K562 (cell line): ENCODE results near the gene DLK1. TPM values are rescaled to one million over a fixed set of nuclear protein-coding genes. Genes with fewer than 3 reads are reported as not detected.
A peak's percentile ranks its signal among the peaks of the same experiment; 100 is the strongest.

ENCODE experiments used
- ATAC-seq: fragments of 200-7000 bp; cut with Tn5 transposase; 3 replicates; pipeline ENCODE4 v1.9.1; 2020; ENCODE audit warnings: moderate library complexity
- BruUV-seq: library from RNA; stranded (reverse); fragments of 400-500 nt; replicated peaks from 2 replicates; lab custom pipeline; 2021; lab: Mats Ljungman, UMichigan
- CTCF ChIA-PET: fragments of 300-600 bp; formaldehyde crosslinking; extraction: SDS; loops from one replicate; lab custom pipeline; 2021; ENCODE audit warnings: low intra/inter-chr PET ratio; lab: Yijun Ruan, JAX
- POLR2A ChIA-PET: fragments of 300-600, 350-650 bp; sonication (Branson Sonifier 250); formaldehyde crosslinking; extraction: SDS; loops from one replicate; lab custom pipeline; 2021; ENCODE audit warnings: antibody characterized with exemption, inconsistent platforms; lab: Yijun Ruan, JAX
- DNase-seq, 4 experiments: peaks; one replicate each; pipeline versions ENCODE4 v3.0.0 to v3.0.0-alpha.2; 2011 to 2018; ENCODE audit warnings: low spot score in 3 of 4, mixed read lengths in 3 of 4; ENCODE audit errors: extremely low read depth in 1 of 4
- FAIRE-seq: peaks from 2 replicates; lab custom pipeline; 2011; peaks lifted over from hg19 to GRCh38; lab: Jason Lieb, UNC
- H2AFZ ChIP-seq: 2 replicates; pipeline ENCODE4 v1.6.0; 2011; ENCODE audit warnings: low read depth, low read length, control low read depth, inconsistent platforms
- H3K27ac ChIP-seq: fragments of 200-600 bp; 3 replicates; pipeline ENCODE4 v1.8.0; 2011; ENCODE audit warnings: low read depth, mild to moderate bottlenecking, control low read depth, inconsistent platforms, low read length, moderate library complexity, mixed read lengths; ENCODE audit errors: extremely low read depth
- H3K27me3 ChIP-seq, 2 experiments: fragments of 300-600 bp in 1 of 2; 2 replicates in 1 of 2; 3 replicates in 1 of 2; pipeline versions ENCODE4 v1.6.0 to v1.8.0; 2011; ENCODE audit warnings: inconsistent platforms in 2 of 2, low read length in 2 of 2, mild to moderate bottlenecking in 1 of 2, mixed read lengths in 1 of 2, moderate library complexity in 1 of 2; ENCODE audit not compliant: control insufficient read depth in 2 of 2, insufficient read depth in 2 of 2
- H3K36me3 ChIP-seq: fragments of 300-600 bp; 3 replicates; pipeline ENCODE4 v1.8.0; 2011; ENCODE audit warnings: mild to moderate bottlenecking, low read length, inconsistent platforms; ENCODE audit not compliant: control insufficient read depth, insufficient read depth
- H3K4me1 ChIP-seq, 2 experiments: fragments of 200-600 bp in 1 of 2; replicated peaks in 1 of 2; 2 replicates in 1 of 2; 3 replicates in 1 of 2; pipeline versions ENCODE4 v1.5.1 to v1.8.0; 2011; ENCODE audit warnings: inconsistent platforms in 2 of 2, low read length in 2 of 2, mild to moderate bottlenecking in 1 of 2, mixed read lengths in 1 of 2, moderate library complexity in 1 of 2; ENCODE audit not compliant: control insufficient read depth in 2 of 2, insufficient read depth in 2 of 2
- H3K4me2 ChIP-seq: 2 replicates; pipeline ENCODE4 v1.6.1; 2011; ENCODE audit warnings: low read length, control low read depth, inconsistent platforms, mixed read lengths; ENCODE audit not compliant: insufficient read depth
- H3K4me3 ChIP-seq: fragments of 200-600 bp; sonication (generic), shearing (Covaris generic); 2 replicates; pipeline ENCODE4 v1.5.1; 2016; ENCODE audit warnings: control low read depth, inconsistent platforms
- H3K79me2 ChIP-seq: fragments of 200-600 bp; 3 replicates; pipeline ENCODE4 v1.8.0; 2011; ENCODE audit warnings: low read length, inconsistent platforms; ENCODE audit not compliant: control insufficient read depth, insufficient read depth
- H3K9ac ChIP-seq, 2 experiments: 2 replicates each; pipeline versions ENCODE4 v1.6.0 to v1.6.1; 2011; ENCODE audit warnings: low read depth in 2 of 2, low read length in 2 of 2, control low read depth in 1 of 2, inconsistent platforms in 1 of 2, mild to moderate bottlenecking in 1 of 2, mixed read lengths in 1 of 2; ENCODE audit not compliant: insufficient read depth in 1 of 2
- H3K9me1 ChIP-seq: one replicate; pipeline ENCODE4 v1.6.0; 2011; ENCODE audit warnings: inconsistent platforms, mild to moderate bottlenecking, low read length, moderate library complexity; ENCODE audit not compliant: control insufficient read depth, insufficient read depth
- H3K9me3 ChIP-seq: replicated peaks from 2 replicates; pipeline ENCODE4 v1.5.1; 2011; ENCODE audit warnings: low read depth, low read length, inconsistent platforms; ENCODE audit not compliant: control insufficient read depth, insufficient read depth
- H4K20me1 ChIP-seq: replicated peaks from 2 replicates; pipeline ENCODE4 v1.6.1; 2011; ENCODE audit warnings: low read length, inconsistent platforms, mixed read lengths; ENCODE audit not compliant: control insufficient read depth, insufficient read depth
- FOSL1 ChIP-seq: fragments of 200-800 bp; sonication (Bioruptor generic); conservative IDR thresholded peaks from 2 replicates; pipeline ENCODE4 v1.6.1; 2016; ENCODE audit warnings: missing genetic modification characterization, missing compliant biosample characterization
- RAD51 ChIP-seq: fragments of 450-650 bp; IDR thresholded peaks from 2 replicates; pipeline ENCODE4 v1.7.1; 2016; ENCODE audit warnings: low read depth, mild to moderate bottlenecking, borderline replicate concordance
- ZBTB33 ChIP-seq: sonication (generic); formaldehyde crosslinking; IDR thresholded peaks from 2 replicates; pipeline ENCODE4 v1.8.1; 2023; ENCODE audit warnings: mild to moderate bottlenecking, missing genetic modification reagents
- ZNF354B ChIP-seq: fragments of 250-450 bp; sonication (Bioruptor Pico); IDR thresholded peaks from 2 replicates; pipeline ENCODE4 v1.4.0; 2020
- WGBS: fragments of 100-300 bp; shearing (Covaris generic); methylation state at CpG from one replicate; pipeline ENCODE4 v1.1.6; 2016; ENCODE audit warnings: low coverage, mixed read lengths; ENCODE audit not compliant: insufficient coverage; ENCODE audit errors: missing lambda C conversion rate; 5-methylcytosine and 5-hydroxymethylcytosine counted together
- in situ Hi-C: fragments of 300-500 bp; cut with MboI; formaldehyde crosslinking; loops from 4 replicates; pipeline ENCODE4 v1.15.0; 2018; ENCODE audit warnings: inconsistent platforms, mixed read lengths
- intact Hi-C: fragments of 100-400 bp; cut with micrococcal nuclease; formaldehyde crosslinking; loops from 2 replicates; pipeline ENCODE4 v1.14.2; 2022
- polyA plus RNA-seq, 8 experiments: library from polyadenylated mRNA; depleted of rRNA in 4 of 8; stranded (reverse) in 5 of 8; unstranded in 3 of 8; fragments of >200 nt; fragmentation: Nextera tagmentation in 2 of 8; fragmentation: Illumina TruSeq in 1 of 8; extraction: Ambion mirVana in 2 of 8; extraction: Trizol in 1 of 8; gene quantifications; 2 replicates each; pipeline versions ENCODE4 v1.2.1 to v1.2.3, GENCODE V29; 2011 to 2014; ENCODE audit warnings: inconsistent platforms in 1 of 8, missing spikeins in 1 of 8
- total RNA-seq, 7 experiments: library from RNA; depleted of rRNA in 6 of 7; stranded (reverse); fragments of >200 nt in 6 of 7; fragmentation: Illumina TruSeq in 2 of 7; extraction: Trizol in 2 of 7; gene quantifications; 2 replicates each; pipeline versions ENCODE4 v1.2.1 to v1.2.3, GENCODE V29; 2011 to 2021; ENCODE audit warnings: low replicate concordance in 1 of 7

The DLK1 gene
- total and polyA plus RNA-seq, 9 of the 15 experiments (the other 6 are each of a cell fraction or from before 2014, with no cell fraction given): 4.4 to 97.2 (median 15.3) TPM

DNA sequence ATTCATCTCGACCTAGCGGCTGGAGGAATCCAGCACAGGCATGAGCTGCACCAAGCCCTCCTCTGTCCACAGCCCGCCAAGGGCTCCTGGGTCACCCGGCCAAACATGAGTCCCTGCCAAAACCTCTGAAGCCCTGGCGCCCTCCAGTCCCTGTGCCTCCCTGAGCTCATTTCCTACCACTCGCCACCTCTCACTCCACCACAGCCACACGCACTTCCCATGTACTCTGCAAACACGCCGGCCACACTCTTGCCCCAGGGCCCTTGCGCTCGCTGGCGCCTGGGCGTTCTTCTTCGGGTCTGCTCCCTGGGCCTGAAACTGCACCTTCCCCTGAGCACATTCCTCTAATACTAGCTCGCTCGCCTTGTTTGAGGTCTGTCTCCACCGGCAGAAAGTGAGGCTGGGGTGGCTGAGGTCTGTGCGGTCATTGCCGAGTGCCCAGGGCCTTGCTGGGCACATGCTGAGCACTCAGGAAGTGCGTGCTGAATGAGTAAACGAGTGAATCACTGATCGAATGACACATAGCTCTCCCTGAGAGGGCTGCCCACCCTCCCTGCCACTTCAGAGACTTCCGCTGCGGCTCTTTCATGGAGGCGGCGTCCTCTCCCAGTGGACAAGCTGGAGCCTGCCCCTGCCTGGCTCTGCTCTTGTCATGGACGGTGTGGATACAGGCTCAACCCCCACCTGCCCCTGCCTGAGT lies 33.7 kb upstream of the DLK1 start:
- H3K27ac ChIP-seq: no peak overlapping the region
- no peaks in the 10 kb centered on the region for H3K9me3 ChIP-seq
- H3K4me1 ChIP-seq: peaks cover 26 to 60% of the 10 kb centered on the region in 2 experiments; a peak in 4 of 5 replicates
- no TSS peak for BruUV-seq
- H3K27me3 ChIP-seq: no peaks in the 10 kb centered on the region
- in situ Hi-C loops (no loop called here), intact Hi-C loops (no loop called here)
- H3K36me3 ChIP-seq: no peaks in the 10 kb centered on the region
- FAIRE-seq: no peak
- H3K9ac ChIP-seq: peak overlapping the region in 1 of 2 experiments; percentile 48; a peak in 1 of 4 replicates
- WGBS: 65% methylated on average over 22 of the region's 27 CpGs
- ChIA-PET CTCF (no interaction called here), POLR2A (interaction anchor here (0.9 to 1.0 kb wide), 3 partner anchors 11 to 109 kb away, joined by 3 to 5 read pairs (median 4); no protein-coding TSS in a partner anchor)
- H3K79me2 ChIP-seq: no peaks in the 10 kb centered on the region
- H3K4me2 ChIP-seq: no peak overlapping the region
- ATAC-seq: no peak
- TF ChIP-seq FOSL1: peak; percentile 73
- peak; percentile 78 for TF ChIP-seq ZBTB33
- TF ChIP-seq ZNF354B (CRISPR knock-in tag): no peak
- no peak for TF ChIP-seq RAD51
- TF ChIP-seq, all 486 proteins: peak for 2
- Histone ChIP-seq H4K20me1 (no peaks in the 10 kb centered on the region), H3K9me1 (no peaks in the 10 kb centered on the region), H2AFZ (peak overlapping the region; percentile 49; the same call in 1 of the 2 replicates), H3K4me3 (no peak overlapping the region)
- no peak for DNase-seq
